Myocyte (in vitro differentiated cells): ENCODE measurements around the gene TTC16. TPM values are rescaled to one million over a fixed set of nuclear protein-coding genes. Genes with fewer than 3 reads are reported as not detected.

ENCODE experiments used
- DNase-seq: peaks from one replicate; pipeline ENCODE4 v3.0.0-alpha.2; 2012; ENCODE audit warnings: low read depth
- total RNA-seq: library from RNA; depleted of rRNA; stranded (reverse); fragments of >200 nt; gene quantifications from 2 replicates; pipeline ENCODE4 v1.2.3, GENCODE V29; 2014

The TTC16 gene
- total RNA-seq, 1 donor from 2014 or later = not detected

DNA sequence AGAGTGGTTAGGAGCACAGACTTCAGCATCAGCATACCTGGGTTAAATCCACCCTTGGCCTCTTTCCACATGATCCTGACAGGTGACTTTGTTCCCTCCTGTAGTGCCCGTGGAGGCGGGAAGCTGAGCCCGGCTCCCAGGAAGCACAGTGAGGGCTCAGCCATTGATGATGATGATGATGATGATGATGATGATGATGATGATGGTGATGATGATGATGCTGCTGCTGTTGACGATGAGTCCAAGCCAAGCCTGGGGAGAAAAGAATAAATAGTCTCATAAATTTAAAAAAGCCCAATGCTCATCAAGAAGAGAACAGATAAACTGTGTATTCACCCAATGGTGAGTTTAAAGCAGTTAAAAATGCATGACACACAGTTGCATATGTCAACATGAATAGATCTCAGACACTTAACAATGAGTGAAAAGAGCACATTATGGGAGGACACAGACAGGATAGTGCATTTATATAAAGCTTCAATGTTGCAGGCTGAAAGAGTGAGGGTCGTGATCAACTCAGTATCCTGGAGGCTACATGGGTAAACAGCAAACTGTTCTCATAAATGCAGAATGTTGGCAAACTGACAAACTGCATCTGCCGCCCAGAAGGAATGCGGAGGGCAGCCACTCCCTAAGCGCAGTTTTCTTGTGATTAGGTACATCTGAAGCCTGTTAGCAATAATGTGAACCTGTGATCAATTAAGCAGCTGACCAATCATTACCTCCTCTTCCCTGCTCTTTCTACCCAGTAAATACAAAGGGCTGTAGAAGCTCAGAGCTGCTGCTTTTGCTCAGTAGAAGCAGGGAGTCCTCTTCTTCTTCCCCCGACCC, 20.8 kb upstream of the TTC16 start:
- peak; percentile 53 for DNase-seq

DNA sequence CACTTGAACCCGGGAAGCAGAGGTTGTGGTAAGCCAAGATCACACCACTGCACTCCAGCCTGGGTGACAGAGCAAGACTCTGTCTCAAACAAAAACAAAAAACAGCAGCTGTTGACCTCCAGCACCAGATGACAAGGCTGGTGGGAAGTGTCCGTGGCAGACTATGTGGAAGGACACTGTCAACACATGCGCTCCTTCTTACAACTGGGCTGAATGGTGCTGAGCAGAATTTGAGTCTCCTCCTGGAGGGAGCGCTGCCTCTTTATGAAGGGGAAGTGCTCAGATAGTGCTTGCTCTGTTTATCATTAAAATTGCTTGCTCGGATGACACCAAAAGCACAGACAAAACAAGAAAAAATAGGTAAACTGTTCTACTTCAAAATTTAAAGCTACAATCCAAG, 18.3 kb upstream of the TTC16 start:
- peak; percentile 79 for DNase-seq

DNA sequence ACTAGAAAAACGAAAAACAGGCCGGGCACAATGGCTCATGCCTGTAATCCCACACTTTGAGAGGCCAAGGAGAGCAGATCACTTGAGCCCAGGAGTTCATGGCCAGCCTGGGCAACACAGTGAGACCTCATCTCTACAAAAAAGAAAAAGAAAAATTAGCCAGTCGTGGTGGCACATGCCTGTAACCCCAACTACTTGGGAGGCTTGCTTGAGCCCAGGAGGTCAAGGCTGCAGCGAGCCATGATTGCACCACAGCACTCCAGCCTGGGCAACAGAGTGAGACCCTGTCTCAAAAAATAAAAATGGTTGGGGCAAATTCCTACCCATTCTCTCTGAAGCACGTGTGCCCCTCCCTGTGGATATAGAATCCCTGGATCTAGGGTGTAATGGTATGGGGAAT, 17.5 kb upstream of the TTC16 start:
- no peak for DNase-seq

- DNase-seq = peak; percentile 92
Measured at GRCh38 chr9:127698985-127699670, 16.8 kb upstream of the TTC16 start.

GRCh38 chr9:127700140-127700539, 15.7 kb upstream of the TTC16 start:
- no peak for DNase-seq

DNA sequence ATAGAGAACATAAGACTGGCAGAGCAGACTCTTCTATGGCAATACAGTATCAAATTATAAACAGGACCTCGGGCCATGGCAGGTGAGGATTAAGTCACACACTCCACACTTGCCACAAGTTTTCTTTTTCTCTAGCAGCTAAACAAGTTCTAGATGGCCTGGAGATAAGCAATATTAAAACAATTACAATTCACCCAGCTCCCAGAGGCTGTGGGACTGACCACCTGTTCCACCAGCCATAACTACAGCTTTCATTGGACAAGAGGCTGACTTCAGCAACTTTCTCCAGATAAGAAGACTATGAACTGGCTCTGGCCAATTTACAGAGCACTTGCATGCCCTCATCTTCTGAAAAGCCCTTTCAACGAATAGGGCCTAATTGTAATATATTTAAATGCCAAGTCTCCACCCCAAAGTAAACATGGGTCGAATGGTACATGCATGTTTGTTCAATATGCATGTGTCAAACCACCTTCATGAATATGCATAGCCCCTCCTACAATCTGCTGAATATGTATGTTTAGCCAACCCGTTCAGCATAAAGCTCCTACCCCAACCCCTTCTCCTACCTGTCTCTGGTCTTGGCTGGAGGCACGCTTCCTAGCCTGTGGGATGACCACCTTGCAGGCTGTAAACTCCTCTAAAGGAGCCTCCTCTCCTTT, 15.2 kb upstream of the TTC16 start:
- peak; percentile 74 for DNase-seq

GRCh38 chr9:127703289-127703946, 12.5 kb upstream of the TTC16 start:
- DNase-seq = no peak

- DNase-seq = peak; percentile 78
Measured at GRCh38 chr9:127705577-127706379, 10.1 kb upstream of the TTC16 start.

- no peak for DNase-seq
Measured at GRCh38 chr9:127706836-127707241, 9.0 kb upstream of the TTC16 start, which contains the start of gene CFAP157. TSS of gene CFAP157 (plus strand) at chr9:127706988. CDS start at chr9:127707032, 44 bp downstream.

DNA sequence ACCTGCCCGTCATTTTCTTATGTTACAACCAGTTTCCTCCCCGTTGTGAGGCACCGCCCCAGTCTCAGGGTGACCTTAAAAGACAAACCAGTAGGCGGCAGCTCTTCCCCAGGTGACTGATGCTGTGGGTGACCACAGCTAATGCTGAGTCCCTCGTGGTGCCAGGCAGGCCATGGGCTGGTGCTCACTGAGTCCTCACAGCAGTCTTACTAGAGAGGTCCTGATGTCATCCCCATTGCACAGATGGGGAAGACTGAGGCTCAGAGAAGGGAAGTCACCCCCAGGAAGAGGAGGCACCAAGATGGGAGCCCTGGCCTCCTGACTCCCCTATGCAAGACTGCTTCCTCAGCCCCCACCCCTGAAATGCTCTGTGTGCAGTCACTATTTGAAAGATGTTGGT, 8.1 kb upstream of the TTC16 start:
- no peak for DNase-seq

DNA sequence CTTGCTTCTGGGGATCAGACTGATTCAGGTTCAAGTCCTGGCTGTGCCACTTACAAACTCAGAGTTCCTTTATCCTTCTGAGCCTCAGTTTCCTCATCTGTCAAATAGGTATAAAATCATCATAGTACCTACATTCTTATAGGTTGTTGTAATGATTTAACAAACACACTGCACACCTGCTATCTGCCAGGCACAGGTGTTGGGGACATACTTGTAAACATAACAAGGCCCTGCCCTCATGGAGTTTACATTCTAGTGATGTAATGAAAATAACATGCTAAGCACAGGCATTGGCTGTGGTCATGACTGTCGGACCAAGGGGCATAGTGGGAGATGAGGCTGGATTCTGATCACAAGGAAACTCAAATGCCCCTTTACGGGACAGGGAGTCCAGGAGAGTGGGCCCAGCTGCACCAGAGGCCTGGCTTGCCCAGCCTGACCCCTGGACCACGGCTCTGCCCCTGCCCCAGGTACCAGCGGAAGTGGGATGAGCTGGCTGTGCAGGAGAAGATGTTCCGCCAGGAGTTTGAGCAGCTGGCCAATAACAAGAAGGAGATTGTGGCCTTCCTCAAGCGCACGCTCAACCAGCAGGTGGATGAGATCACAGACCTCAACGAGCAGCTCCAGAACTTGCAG, 6.8 kb upstream of the TTC16 start:
- no peak for DNase-seq

DNA sequence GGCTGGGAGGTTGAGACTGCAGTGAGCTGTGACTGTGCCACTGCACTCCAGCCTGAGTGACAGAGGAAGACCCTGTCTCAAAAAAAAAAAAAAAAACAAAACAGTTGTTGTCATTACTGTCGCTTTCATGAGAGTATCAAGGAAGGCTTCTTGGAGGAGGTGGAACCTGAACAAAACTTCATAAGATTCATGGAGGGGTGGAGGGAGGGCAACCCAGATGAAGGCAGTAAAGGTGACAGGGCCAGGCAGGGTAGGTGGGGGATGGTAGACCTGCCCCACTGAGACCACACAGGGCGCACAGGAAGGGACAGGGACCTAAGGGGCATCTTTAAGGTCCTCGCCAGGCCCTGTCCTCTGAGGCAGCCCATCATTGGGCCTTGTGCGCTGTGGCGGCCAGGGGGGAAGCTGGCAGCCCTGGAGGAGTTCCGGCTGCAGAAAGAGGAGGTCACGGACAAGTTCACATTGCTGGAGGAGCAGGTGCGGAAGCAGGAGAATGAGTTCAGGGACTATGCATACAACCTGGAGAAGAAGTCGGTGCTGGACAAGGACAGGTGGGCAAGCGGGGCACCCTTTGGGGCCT, 5.6 kb upstream of the TTC16 start:
- DNase-seq = no peak

GRCh38 chr9:127711226-127711701, 4.6 kb upstream of the TTC16 start:
- DNase-seq = no peak

DNA sequence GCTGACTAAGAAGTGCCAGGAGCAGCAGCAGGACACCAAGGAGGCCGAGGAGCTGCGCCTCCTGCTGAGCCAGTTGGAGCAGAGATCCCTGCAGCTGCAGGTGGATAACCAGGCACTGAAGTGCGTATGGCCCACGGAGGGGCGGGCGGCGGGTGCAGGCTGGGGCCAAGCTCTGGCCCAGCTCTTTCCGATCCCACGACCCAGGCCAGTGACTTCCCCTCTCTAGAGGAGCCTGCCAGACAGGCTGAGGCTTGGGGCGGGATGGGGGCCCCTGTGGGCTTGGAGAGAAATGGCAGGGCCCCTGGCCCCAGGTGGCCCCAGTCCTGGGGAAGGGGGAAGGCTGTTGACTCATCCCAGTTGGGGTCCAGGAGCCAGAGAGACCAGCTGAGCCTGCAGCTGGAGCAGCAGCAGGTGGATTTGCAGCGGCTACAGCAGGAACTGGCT, 4.0 kb upstream of the TTC16 start:
- no peak for DNase-seq

- DNase-seq = no peak
Measured at GRCh38 chr9:127712371-127712770, 3.5 kb upstream of the TTC16 start.

- DNase-seq = no peak
Measured at GRCh38 chr9:127712867-127713266, 3.0 kb upstream of the TTC16 start.

DNA sequence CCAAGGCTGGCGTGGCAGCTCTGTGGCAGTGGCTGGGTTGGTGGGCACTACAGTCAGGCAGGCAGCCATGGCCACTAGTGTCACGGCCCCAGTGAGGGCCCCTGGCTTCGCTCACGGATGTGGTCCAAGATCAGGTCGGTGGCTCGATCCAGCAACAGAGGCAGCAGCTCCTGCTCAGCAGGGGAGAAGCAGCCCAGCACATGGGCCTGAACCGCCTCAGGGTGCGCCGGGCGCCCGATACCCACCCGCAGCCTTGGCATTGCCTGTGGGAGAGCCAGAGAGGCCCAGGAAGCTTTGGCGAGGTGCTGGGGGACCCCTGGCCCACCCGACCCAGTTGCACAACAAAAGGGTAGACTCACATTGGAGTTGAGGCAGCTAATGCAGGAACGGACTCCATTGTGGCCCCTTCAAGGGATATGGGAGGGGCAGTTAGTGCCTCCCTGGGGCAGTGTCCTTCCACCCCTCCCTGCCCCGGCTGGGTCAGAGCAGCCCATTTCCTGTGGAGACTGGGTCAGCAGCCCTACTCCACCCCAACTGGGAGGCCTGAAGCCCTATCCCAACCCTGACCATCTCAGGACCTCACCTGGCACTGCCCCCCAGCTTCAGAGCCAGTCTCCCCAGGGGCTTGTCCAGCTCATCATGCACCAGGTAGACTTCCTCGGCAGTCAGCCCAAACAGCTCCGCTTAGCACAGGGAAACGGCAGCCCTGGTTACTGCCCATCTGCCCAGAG, 1.7 kb upstream of the TTC16 start:
- DNase-seq = no peak

DNA sequence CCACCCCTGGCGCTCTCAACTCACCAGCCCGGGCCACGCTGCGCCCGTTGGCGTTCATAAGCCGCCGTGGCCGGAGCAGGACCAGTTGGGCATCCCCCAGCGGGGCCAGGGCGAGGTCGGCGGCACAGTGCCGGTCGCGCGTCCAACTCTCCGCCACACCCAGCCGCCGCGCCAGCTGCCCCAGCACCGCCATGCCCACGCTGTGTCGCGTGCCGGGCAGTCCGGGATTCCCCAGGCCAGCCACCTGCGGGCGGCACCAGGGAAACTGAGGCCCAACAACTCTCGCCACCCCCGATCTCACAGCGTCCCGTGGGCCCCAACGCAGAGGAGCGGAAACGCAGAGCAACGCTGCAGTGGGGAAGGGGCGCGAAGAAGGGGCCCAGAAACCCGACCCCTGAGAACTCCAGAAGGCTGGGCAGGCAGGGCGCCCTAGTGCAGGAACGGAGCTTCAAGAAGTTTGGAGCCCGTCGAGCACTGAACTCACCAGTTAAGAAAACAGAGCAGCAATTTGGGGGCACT, 869 bp upstream of the TTC16 start:
- peak; percentile 70 for DNase-seq

DNA sequence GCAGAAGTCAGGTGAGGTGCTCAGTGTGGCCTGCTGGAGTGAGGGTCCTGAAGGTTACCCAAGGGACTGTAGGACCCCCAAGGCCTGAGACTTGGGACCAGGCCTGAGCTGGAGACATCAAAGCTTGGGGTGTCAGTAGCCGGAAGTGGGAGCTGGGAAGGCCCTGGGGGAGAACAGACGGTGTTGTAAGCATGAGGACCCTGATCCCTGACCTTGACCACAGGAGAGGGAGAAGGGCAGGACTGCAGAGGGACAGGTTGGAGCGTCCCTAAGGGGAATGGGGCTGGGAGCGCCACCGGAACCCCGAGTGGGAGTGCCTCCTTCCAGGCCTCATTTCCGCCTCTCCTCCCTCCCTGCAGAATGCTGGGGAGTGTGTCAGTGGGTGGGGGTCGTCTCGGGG, 533 bp downstream of the TTC16 start:
- DNase-seq = no peak
